GM18858 (cell line): ENCODE measurements around the gene URB2.

ENCODE experiments used
- ATAC-seq: cut with Tn5 transposase; IDR thresholded peaks from one replicate; pipeline ENCODE4 v1.9.1; 2021; ENCODE audit not compliant: unreplicated experiment

Gene URB2

GRCh38 chr1:229643996-229644745, 18.1 kb downstream of the URB2 start:
- ATAC-seq: no peak

GRCh38 chr1:229645324-229645993, 19.4 kb downstream of the URB2 start:
- ATAC-seq: no peak

GRCh38 chr1:229648406-229648805, 22.4 kb downstream of the URB2 start:
- no peak for ATAC-seq

DNA sequence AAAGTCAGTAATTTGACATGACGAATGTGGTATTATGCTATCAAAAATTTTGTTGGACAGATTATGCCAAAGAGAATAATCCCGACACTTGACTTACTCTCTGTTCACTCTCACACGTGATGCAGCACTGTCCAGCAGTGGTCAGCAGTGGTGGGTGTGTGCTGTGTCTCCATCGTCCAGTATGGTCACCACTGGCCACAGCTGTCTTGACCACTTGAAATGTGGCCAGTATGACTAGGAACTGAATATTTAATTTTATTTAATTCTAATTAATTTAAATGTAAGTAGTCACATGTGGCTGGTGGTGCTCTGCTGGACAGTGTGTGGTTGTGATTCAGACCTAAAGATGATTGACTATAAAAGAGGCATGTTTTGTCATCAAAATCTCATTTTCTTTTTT, 24.0 kb downstream of the URB2 start:
- ATAC-seq: no peak

DNA sequence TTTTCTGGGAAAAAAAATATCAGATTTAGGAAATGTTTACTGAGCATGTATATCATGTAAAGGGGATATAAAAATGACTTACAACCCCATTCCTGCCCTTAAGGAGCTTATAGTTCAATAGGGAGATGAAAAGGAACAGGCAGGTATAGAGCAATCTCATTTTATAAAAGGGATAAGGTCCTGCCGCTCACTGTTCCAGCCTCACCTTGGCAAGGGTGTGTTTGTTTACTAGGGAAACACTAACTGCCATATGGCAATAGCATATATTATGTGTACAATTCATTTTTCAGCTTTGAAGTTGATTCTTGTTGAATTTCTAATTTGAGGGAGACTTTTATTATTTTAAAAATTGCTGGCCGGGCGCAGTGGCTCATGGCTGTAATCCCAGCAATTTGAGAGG, 25.5 kb downstream of the URB2 start:
- no peak for ATAC-seq

- ATAC-seq: no peak
These were observed 27.4 kb downstream of the URB2 start for GRCh38 chr1:229653420-229653819.

DNA sequence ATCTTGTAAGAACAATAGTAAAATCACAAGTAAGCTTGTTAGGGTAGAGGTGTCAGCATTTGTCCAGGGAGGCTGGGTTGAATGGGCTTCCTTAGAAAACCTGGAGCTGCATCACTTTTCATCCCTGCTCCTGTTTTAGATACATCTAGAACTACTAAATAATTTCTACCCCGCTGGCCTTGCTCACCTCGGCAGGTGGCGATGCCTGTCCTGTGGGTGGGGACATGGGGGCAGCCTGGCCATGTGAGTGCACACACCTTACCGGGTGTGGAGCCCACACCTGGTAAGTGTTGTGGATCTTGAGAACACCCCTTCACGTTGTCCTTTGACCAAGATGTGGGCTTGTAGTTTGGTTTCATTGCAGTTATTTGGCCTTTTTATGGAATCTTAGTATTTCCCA, 29.7 kb downstream of the URB2 start:
- no peak for ATAC-seq

DNA sequence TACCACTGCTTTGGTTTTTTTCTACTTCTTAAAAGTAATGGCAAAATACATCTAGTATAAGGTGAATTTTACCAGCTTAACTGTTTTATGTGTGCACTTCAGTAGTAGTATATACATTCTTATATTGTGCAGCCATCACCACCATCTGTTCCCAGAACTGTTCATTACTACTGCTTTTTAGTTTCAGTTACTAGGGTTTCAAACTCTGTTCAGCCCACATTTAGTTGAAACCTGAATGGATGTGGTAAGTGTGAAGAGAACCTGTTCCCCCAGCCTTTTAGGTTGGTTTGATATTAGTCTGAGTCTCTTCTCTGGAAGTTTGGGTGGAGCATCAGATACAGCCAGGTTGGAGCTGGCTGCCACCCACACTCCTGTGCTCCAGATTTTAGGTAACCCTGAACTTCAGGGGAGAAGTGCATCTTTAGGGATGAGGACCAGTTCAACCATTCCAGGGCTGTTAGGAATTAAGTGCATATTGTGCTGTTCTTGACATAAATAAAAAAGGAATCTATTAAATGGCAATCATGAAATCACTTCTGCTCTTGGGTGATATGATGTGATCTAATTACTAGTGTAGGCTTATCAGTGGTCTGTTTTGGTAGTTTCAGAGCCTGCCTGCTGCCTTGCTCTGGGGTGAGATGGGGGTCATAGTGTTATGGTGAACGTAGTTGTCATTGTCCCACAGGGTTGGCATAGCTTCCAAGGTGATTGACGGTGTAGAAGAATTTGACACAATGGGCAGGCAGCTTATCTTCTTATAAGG, 32.1 kb downstream of the URB2 start:
- no peak for ATAC-seq

- ATAC-seq: no peak
These were observed 35.2 kb downstream of the URB2 start for GRCh38 chr1:229661022-229661877.

GRCh38 chr1:229661897-229662296, 35.9 kb downstream of the URB2 start:
- ATAC-seq: no peak

DNA sequence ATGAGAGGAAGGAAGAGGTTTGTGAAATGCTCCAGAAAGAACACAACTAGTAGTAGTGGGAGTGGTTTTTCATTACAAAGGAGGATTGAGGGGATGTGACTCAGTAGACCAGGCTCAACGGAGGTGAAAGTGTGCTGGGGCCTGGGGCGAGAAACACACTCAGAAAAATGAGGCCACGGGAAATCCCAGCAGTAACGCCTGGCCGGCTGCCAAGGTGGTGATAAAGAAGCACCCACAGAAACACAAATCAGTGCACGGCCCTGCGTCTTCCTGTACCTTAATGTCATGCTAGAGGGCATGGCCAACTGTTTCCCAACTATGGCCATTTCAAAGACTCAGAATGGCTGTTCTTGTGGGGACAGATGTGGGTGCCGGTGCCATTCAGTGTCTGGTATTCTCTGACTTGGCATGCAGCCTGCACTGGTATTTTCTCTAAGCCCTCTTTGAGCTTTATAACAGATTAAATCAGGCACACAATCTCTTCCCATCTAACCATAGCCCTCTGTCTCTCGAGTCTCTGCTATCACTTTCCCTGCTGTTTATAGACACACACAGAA, 38.2 kb downstream of the URB2 start:
- ATAC-seq: peak; percentile 47

- no peak for ATAC-seq
These were observed 40.0 kb downstream of the URB2 start for GRCh38 chr1:229665912-229666558.

- ATAC-seq: no peak
These were observed 40.5 kb downstream of the URB2 start for GRCh38 chr1:229666585-229666984.

DNA sequence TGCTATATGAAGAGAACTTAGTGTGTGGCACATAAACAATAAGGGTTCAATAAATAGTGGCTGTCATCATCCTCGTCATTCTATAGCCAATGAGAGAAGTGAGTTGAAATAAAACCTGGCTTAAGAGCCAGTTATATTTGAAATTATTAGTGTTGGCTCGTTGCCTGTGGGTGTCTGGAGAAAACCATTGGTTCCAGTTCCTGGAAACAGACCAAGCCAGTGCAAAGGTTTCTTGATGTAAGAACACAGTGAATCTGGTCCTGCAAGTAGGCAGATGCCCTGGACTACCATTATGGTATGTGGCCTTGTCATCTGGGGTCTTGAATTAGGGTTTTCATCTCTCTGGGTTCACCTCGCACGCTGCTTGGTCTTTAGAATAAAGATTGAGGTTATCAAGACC, 43.3 kb downstream of the URB2 start:
- no peak for ATAC-seq

DNA sequence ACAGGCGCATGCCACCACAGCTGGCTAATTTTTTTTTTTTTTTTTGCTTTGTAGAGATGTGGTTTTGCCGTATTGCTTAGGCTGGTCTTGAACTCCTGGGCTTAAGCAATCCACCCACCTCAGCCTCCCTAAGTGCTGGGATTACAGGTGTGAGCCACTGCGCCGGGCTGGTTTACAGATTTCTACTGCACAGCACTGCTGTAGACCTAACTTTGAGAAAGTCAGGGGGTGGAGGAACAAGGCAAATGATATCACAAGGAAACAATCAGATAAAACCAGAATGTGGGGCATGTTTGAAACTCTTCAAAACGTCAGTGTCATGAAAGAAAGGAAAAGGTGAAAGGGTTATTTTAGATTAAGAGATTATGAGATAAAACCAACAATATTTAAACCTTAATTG, 45.3 kb downstream of the URB2 start:
- no peak for ATAC-seq

DNA sequence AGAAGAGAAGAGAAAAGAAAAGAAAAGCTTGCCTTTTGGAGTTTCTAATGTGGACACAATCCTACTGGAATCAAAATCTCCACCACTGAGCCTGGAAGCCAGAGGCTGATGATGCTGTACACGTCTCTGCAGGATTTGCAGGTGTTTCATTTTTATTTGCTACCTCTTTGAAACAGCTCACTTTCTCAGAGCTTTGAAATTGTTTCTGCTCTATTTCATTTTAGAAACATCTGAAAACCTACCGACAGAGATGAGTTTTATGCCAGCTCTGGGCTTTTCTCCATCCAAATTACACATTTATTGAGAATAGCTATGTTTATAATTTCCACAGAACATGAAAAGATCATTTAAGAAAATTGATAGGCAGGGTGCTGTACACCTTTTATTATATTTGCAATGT, 46.2 kb downstream of the URB2 start:
- ATAC-seq: no peak

GRCh38 chr1:229674042-229674441, 48.0 kb downstream of the URB2 start:
- ATAC-seq: no peak

- ATAC-seq: no peak
These were observed 49.3 kb downstream of the URB2 start for GRCh38 chr1:229675396-229675795.

DNA sequence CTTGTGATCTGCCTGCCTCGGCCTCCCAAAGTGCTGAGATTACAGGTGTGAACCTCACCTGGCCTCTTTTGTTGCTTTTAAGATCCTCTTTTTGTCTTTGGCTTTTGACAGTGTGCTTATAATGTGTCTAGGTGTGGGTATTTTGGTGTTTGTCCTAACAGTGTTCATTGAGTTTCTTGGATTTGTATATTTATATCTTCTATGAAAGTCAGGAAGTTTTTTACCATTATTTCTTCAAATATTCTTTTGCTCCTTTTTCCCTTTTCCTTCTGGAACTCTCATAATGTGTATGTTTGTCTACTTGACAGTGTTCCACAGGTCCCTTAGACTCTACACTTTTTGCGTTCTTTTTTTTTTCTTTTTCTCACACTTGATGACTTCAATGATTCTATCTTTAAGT, 59.1 kb downstream of the URB2 start:
- ATAC-seq: no peak

GRCh38 chr1:229689273-229689672, 63.2 kb downstream of the URB2 start:
- no peak for ATAC-seq
